ENCODE results near the gene CDKN2B-AS1. TPM values are rescaled to one million over a fixed set of nuclear protein-coding genes. Genes with fewer than 3 reads are reported as not detected.

CDKN2B-AS1 gene
- total RNA-seq, 1 experiment from 2014 or later, result not detected

GRCh38 chr9:21983561-21983935 lies 11.0 kb upstream of the CDKN2B-AS1 start:
- no peaks in the 10 kb centered on the region for H3K27me3 Mint-ChIP-seq (ENCODE audit: insufficient read depth, unreplicated experiment)
- intact Hi-C loops (cut with micrococcal nuclease), result no loop called here
- no peaks in the 10 kb centered on the region for H3K9me3 Mint-ChIP-seq (ENCODE audit: unreplicated experiment)
- ChIA-PET CTCF (no interaction called here), POLR2A (no interaction called here)
- H3K36me3 Mint-ChIP-seq (ENCODE audit: insufficient read depth, unreplicated experiment), result no peaks in the 10 kb centered on the region
- BruUV-seq (replicated peaks), result no TSS peak
- no peak overlapping the region for H3K27ac Mint-ChIP-seq (ENCODE audit: low read depth, unreplicated experiment)
- TF ChIP-seq CTCF (IDR thresholded peaks at IDR 0.05; ENCODE audit: unreplicated experiment), result no peak
- no peaks in the 10 kb centered on the region for H3K4me1 Mint-ChIP-seq (ENCODE audit: insufficient read depth, unreplicated experiment)
- no peak for DNase-seq (ENCODE audit: unreplicated experiment)
- no peak overlapping the region for H3K4me3 Mint-ChIP-seq (ENCODE audit: unreplicated experiment)

GRCh38 chr9:21984101-21984500 lies 10.5 kb upstream of the CDKN2B-AS1 start:
- H3K27me3 Mint-ChIP-seq (ENCODE audit: insufficient read depth, unreplicated experiment), result no peaks in the 10 kb centered on the region
- intact Hi-C loops (cut with micrococcal nuclease), result no loop called here
- POLR2A ChIA-PET, result no interaction called here
- BruUV-seq (replicated peaks), result no TSS peak
- H3K4me3 Mint-ChIP-seq (ENCODE audit: unreplicated experiment), result no peak overlapping the region
- TF ChIP-seq CTCF (IDR thresholded peaks at IDR 0.05; ENCODE audit: unreplicated experiment), result no peak
- no peaks in the 10 kb centered on the region for H3K4me1 Mint-ChIP-seq (ENCODE audit: insufficient read depth, unreplicated experiment)
- CTCF ChIA-PET, result no interaction called here
- DNase-seq (ENCODE audit: unreplicated experiment), result no peak
- no peaks in the 10 kb centered on the region for H3K9me3 Mint-ChIP-seq (ENCODE audit: unreplicated experiment)
- H3K27ac Mint-ChIP-seq (ENCODE audit: low read depth, unreplicated experiment), result no peak overlapping the region
- no peaks in the 10 kb centered on the region for H3K36me3 Mint-ChIP-seq (ENCODE audit: insufficient read depth, unreplicated experiment)

- DNase-seq (ENCODE audit: unreplicated experiment), result no peak
- Mint-ChIP-seq H3K9me3 (ENCODE audit: unreplicated experiment) (no peaks in the 10 kb centered on the region), H3K27me3 (ENCODE audit: insufficient read depth, unreplicated experiment) (no peaks in the 10 kb centered on the region), H3K27ac (ENCODE audit: low read depth, unreplicated experiment) (no peak overlapping the region), H3K4me3 (ENCODE audit: unreplicated experiment) (no peak overlapping the region), H3K4me1 (ENCODE audit: insufficient read depth, unreplicated experiment) (no peaks in the 10 kb centered on the region), H3K36me3 (ENCODE audit: insufficient read depth, unreplicated experiment) (no peaks in the 10 kb centered on the region)
- no TSS peak for BruUV-seq (replicated peaks)
- CTCF ChIA-PET, result no interaction called here
- POLR2A ChIA-PET, result no interaction called here
- TF ChIP-seq CTCF (IDR thresholded peaks at IDR 0.05; ENCODE audit: unreplicated experiment), result no peak
- intact Hi-C loops (cut with micrococcal nuclease), result no loop called here
These were observed 8.5 kb upstream of the CDKN2B-AS1 start for GRCh38 chr9:21985964-21986667.

GRCh38 chr9:21988056-21988990 lies 6.3 kb upstream of the CDKN2B-AS1 start:
- Mint-ChIP-seq H3K4me3 (ENCODE audit: unreplicated experiment) (no peak overlapping the region), H3K9me3 (ENCODE audit: unreplicated experiment) (no peaks in the 10 kb centered on the region), H3K36me3 (ENCODE audit: insufficient read depth, unreplicated experiment) (no peaks in the 10 kb centered on the region), H3K4me1 (ENCODE audit: insufficient read depth, unreplicated experiment) (no peaks in the 10 kb centered on the region), H3K27me3 (ENCODE audit: insufficient read depth, unreplicated experiment) (no peaks in the 10 kb centered on the region), H3K27ac (ENCODE audit: low read depth, unreplicated experiment) (no peak overlapping the region)
- no TSS peak for BruUV-seq (replicated peaks)
- no peak for TF ChIP-seq CTCF (IDR thresholded peaks at IDR 0.05; ENCODE audit: unreplicated experiment)
- DNase-seq (ENCODE audit: unreplicated experiment), result no peak
- ChIA-PET CTCF (no interaction called here), POLR2A (no interaction called here)
- intact Hi-C loops (cut with micrococcal nuclease), result no loop called here
